HG03378 (cell line): Measurements from ENCODE around the gene FIGNL2.
"Not testable (repeated sequence)": the region's sequence is repeated elsewhere in the genome, so short reads cannot be mapped to it uniquely, and the experiment has no call there.

Source experiments
- ATAC-seq: cut with Tn5 transposase; IDR thresholded peaks from one replicate; pipeline ENCODE4 v1.9.1; 2021; ENCODE audit warnings: mild to moderate bottlenecking, moderate library complexity; ENCODE audit not compliant: unreplicated experiment

Gene FIGNL2, protein sequence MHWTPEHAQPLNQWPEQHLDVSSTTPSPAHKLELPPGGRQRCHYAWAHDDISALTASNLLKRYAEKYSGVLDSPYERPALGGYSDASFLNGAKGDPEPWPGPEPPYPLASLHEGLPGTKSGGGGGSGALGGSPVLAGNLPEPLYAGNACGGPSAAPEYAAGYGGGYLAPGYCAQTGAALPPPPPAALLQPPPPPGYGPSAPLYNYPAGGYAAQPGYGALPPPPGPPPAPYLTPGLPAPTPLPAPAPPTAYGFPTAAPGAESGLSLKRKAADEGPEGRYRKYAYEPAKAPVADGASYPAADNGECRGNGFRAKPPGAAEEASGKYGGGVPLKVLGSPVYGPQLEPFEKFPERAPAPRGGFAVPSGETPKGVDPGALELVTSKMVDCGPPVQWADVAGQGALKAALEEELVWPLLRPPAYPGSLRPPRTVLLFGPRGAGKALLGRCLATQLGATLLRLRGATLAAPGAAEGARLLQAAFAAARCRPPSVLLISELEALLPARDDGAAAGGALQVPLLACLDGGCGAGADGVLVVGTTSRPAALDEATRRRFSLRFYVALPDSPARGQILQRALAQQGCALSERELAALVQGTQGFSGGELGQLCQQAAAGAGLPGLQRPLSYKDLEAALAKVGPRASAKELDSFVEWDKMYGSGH

DNA sequence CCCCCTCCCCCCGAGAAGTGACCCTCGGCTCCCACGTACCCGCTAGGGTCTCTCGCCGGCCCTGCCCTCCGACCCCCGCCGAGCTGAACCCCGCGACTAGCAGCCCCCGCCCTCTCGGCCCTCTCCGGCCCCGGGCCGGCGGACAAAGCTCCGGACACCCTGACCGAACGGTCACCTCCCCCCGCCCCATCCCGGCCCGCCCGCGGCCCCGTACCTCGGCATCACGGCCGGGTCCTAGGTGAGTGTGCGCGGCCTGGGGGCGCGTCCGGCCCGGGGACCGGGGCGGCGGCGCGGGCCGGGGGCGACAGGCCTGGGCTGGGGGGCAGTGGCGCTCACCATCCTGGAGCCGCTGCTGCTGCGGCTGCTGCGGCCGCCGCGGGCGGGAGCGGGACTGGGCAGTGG, at the start of gene FIGNL2:
Gene FIGNL2 (minus strand): TSS at position 393 of the 402 bp plus-strand sequence. CDS start 26,305 bp downstream, outside the sequence.
- no peak for ATAC-seq

DNA sequence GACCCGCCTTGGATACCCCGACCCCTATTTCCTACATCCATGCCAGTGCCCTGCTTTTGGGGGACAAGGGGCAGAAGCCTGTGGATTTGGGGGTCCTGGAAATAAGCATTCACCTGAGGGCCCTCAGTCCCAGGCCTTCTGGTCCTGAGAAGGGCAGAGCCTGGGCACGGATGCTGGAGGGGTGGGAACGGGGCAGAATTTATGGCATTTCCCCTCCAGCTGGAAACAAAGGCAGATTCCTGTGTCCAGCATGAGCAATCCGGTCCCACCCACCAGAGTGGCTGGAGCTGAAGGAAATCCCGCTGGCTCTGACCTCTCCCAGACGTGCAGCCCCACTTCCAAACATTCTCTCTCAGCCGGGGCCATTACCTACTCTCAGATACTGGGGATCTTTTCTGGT, 48.7 kb upstream of the FIGNL2 start:
- ATAC-seq = no peak

DNA sequence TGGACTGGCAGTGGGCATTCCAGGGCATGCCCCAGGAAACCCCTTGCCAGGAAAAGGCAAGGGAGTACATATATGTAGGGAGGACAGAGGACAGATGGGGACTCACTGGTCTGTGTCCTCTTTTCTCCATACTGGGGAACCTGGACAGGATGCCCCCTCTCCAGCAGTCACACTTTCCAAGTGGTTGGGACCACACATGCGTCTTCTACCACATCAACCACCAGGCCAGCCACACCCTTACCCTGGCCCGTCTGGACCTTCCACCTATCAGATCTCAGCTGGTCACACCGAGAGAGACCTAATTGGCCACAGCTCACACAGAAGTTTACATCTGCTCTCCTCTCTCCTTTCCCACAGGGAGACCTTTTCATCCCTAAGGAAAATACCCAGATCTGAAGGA, 47.7 kb upstream of the FIGNL2 start:
- no peak for ATAC-seq

DNA sequence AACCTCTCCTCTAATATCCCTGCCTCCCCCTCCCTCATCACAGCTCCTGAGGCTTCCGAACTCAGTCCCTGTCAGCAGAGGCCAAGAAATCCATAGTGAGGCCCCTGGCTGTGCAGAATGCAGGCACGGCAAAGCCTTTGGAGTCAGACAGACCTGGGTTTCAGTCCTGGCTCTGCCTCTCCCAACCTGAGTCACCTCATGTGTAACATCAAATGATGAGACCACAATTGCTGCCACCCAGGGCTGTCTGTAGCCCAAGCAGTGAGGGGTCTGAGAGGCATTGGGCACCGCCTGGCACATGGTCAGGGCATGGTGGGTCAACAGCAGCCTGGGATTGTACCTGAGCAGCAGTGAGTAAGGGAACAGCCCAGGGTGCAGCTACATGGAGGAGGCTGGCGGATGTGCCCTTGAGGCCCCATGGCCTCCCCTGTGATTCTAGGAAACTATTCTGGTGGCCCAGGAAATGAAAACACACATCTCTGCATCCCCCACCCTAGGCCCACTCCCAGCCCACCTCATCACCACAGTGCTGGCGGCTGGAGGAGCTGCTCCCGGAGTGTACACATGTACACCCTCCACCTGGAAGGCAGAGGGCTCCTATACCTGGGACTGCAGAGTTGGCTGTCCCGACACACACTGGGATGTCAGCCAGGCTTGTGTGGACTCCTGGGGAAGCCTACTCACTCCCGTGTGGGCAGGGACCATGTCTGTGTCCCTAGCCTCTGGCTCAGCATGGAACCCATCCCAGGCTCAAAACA, 47.0 kb upstream of the FIGNL2 start:
- ATAC-seq = no peak

DNA sequence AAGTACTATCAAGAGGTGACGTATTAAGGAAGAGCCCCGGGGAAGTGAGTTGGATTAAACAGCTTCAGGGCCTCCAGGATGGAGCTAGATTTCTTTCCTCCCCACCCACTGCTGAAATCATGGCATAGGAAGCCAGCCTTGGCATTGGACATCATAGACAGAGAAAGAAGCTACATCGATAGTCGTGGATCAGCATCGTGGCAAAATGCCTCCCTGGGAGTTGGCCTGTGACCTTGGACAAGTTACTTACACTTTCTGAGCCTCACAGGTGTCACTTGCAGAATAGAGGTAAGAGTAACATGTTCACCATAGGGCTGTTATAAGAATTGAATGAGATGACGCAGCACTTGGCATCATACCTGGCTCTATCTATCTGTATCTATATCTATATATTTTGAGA, 45.3 kb upstream of the FIGNL2 start:
- ATAC-seq = no peak

DNA sequence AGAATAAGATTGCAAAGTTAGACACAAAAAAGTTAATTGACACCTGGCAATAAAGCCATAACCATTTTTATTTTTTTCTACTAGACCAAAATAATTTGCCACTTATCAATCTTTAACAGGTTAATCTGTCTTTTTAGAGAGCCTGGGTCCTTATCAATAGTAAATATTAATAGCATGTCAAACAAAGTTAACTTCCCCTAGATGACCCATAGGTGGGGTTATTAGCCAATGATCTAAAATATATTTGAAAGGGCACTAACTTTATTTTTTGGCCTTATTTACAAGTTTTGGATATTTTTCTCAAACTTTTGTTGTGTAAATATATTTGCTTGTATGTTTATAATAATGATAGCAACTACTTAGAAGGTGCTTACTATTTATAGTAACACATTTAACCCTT, 43.3 kb upstream of the FIGNL2 start:
- no peak for ATAC-seq

DNA sequence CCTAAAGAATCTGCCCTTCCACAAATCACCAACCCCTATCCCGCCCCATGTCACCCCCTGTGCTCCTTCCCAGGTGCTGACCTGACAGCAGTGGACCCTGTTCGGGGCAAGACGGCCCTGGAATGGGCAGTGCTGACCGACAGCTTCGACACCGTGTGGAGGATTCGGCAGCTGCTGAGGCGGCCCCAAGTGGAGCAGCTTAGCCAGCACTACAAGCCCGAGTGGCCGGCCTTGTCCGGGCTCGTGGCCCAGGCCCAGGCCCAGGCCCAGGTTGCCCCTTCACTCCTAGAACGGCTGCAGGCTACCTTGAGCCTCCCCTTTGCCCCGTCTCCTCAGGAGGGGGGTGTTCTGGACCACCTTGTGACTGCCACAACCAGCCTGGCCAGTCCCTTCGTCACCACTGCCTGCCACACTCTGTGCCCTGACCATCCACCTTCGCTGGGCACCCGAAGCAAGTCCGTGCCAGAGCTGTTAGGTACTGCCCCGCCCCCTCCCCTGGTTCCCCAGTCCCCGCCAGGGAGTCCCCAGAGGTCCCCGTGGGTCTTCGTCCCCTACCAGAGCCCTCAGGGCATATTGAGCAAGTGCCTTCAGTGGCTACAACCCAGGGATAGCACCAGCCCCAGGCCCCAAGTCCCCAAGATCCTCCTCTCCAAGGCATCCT, 42.1 kb upstream of the FIGNL2 start:
- no peak for ATAC-seq

DNA sequence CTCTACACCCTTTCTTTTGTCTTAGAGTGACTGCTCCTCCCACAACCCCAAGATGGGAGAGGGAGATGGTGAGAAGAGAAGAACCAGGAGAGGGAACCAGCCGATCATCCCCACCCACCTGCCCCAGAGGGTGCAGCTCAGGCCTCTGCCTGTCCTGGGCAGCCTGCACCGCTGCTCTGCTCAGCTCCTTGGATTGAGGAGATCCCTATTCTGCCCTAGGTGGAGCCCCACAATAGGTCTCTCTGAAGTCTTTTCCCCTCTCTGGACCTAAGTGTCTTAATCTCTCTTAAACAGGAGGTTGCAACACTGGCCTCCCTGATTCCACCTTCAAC, 41.6 kb upstream of the FIGNL2 start:
- ATAC-seq = no peak

DNA sequence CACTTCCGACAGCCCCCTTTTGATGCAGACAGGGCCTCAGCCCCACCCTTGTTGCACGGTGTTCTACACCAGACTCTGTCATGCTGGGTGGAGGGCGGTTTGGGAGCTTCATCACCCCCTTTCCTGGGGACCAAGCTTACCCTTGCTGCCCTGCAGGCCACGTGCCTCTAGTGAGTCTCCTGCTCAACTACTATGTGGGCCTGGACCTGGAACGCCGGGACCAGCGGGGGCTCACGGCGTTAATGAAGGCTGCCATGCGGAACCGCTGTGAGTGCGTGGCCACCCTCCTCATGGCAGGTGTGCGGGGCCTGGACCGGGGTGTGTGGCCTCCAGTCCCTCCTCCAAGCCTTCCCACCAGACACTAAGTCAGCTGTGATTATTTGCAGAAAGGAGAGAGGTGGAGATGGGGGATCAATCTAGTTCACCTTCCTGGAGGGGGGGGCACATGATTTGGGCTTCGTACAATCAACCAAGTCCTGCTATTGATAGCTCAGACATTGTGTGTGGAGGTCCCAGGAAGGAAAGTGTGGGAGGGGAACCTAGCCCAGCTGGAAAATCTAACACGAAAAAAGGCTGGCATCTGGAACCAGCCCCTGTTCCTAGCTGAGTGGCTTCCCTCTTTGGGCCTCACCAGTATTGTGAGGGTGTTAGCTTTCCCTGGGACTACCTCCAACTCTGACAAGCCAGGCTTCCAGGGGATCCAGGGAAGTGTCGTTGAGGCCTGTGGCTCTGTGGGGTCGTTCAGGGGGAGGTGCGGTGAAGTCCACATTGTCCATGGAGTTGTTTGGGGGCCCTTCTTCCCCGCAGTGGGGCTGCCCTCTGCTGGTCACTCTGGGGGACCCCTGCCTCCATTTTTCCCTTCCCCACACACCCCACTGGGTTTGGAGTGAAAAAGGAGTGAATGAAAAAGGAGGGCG, 41.0 kb upstream of the FIGNL2 start:
- no peak for ATAC-seq

DNA sequence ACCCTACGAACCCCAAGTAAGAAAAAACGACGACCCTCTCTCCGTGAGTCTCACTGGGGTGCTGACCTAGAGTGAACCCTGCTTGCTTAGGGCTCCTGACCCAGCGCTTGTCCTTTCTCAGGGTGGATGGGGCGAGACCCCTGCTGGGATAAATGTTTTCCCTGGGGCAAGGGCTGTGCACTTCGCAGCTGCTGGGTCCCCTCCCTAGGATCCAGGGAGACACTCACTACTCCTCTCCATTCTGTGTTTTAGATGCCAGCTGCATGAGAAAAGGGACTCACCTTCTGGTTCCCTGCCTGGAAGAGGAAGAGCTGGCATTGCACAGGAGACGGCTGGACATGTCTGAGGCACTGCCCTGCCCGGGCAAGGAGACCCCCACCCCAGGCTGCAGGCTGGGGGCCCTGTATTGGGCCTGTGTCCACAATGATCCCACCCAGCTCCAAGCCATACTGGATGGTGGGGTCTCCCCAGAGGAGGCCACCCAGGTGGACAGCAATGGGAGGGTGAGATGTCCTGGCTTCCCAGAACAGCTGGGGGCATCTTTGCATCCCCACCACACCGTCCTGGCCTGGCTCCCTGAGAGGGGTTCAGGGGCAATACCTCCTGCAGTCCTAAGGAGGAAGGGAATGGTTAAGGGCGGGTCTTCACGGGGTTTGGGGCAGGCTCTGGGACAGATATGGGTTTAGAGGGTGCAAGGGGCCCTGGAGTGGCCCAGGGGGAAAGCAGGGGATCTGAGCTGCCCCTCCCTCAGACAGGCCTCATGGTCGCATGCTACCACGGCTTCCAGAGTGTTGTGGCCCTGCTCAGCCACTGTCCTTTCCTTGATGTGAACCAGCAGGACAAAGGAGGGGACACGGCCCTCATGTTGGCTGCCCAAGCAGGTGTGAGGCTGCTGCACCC, 40.0 kb upstream of the FIGNL2 start:
- ATAC-seq = no peak

DNA sequence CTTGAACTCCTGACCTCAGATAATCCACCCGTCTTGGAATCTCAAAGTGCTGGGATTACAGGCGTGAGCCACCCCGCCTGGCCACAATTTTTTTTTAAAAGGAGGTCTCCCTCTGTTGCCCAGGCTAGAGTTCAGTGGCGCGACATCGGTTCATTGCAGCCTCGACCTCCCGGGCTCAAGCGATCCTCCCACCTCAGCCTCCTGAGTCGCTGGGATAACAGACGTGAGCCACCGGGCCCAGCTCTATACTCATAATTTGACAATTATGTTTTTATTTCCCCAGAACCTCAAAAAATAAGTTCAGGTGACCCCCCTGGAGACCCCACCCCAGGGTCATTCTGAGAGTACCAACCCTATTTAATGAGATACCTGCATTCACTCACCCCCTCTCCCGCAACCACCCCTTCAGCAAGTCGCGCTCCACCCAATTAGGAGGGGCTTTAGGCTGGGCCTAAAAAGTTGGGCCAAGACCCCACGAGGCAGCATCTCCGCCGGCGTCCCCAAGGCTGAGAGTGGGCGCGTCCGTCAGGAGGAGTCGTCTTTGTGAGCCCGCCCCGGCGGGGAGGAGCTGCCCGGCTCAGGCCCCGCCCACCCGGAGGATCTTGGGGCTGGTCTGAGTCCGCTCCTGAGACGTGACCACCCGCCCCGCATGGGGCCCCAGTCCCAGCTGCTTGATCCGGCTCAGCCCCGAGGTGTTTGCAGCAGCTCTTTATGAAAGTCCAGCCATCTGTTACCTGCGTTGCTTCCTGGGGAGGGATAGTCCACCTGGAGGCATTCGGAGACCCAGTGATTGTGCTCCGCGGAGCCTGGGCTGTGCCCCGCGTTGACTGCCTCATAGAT, 39.2 kb upstream of the FIGNL2 start, which contains the start of gene ANKRD33:
Gene ANKRD33 (plus strand): TSS at position 628 of the 840 bp plus-strand sequence. CDS start 84 bp downstream, at position 712.
- no peak for ATAC-seq

DNA sequence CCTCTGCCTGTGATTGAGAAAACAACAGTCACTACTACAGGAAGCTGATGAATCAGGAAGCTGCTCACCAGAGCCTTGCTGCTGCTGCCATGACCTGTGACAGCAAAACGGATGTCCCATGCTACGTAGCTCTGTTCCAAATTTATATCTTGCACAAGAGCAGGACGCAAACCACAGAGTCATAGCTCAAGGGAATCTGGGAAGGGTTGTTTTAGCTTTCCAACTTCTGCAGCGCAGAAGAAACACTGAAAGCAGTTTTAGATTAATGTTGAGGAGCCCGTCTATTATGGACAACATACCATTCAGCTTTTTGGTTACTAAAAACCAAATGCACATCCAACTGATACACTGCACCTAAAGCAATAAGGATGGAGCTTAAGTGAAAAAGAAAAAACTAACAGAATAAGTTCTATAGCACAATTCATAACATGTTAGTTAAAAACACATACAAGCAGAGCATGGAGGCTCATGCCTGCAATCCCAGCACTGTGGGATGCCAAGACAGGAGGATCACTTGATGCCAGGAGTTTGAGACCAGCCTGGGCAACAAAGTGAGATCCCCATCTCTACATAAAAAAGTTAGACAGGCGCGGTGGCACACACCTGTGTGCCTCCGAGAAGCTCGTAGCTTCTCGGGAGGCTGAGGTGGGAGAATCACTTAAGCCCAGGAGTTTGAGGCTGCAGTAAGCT, 37.6 kb upstream of the FIGNL2 start:
- ATAC-seq = no peak

DNA sequence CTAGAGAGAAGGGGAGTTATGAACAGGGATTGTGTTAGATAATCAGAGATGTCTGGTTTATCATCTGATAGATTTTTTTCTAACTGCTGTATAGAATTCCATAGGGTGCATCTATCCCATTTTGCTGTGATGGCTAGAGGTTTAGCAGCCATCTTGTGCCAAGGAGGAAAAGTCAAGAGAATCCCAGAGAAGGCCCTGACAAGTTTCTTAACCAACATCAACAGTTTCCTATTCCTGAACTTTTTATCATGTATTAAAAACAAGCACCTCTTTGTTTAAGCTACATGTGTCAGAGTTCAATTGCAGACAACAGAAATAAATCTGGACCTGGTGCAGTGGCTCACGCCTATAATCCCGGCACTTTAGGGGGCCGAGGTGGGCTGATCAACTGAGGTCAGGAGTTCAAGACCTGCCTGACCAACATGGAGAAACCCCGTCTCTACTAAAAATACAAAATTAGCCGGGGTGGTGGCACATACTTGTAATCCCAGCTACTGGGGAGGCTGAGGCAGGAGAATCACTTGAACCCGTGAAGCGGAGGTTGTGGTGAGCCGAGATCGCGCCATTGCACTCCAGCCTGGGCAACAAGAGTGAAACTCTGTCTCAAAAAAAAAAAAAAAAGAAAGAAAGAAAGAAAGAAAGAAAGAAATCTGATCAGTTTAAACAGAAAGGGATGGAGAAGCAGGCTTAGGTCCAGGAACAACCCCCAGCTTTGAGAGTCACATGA, 36.9 kb upstream of the FIGNL2 start:
- not testable (repeated sequence) for ATAC-seq

DNA sequence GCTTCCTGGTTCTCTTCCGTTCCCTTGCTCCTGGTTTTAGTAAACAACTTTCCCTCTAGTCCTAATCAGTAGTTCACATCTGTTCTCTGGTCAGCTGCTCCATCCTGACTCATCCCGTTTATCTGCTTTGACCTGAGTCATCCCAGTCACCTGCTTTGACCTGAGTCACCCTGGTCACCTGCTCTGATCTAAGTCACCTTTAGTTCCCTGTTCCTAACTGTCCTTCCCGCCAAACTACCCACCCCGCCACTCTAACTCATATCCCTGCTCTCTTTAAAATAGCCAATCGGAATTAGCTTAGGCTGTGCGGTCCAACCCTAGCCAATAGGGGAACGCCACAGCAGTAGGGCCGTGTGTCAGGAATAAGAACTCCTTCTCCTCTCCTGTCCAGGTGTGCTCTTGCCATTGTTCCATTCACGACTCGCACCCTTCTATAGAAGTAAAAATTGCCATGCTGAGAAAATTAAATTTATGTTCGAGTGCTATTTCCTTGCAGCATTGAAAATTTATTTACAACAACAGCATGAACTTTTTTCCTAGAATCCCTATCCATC, 36.2 kb upstream of the FIGNL2 start:
- ATAC-seq = no peak

DNA sequence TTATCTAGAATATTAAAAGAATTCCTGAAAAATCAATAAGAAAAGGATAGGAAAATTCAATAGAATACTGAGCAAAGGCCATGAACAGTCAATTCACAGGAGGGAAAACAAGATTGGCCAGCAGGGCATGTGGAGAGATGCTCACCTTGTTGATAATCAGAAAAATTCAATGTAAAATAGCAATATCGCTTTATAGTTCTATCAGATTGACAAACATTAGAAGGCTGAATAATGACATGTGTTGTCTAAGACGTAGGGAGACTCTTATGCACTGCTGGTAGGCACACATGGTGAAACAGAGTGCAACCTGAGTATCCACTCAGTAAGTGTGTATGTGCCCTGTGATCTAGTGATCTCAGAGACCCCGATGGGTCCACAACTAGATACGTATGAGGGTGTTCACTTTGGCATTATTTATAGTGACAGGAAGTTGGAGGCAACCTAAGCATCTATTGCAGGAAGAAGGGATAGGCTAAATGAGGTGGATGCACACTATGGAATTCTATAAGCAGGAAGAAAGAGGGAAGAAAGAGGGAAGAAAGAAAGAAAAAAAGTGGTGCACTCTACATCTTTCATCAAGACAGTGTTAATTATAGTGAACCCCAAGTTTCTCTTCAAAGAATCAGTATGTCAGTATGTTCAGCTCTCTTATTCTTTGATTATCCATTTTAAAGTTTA, 35.6 kb upstream of the FIGNL2 start:
- ATAC-seq = no peak

DNA sequence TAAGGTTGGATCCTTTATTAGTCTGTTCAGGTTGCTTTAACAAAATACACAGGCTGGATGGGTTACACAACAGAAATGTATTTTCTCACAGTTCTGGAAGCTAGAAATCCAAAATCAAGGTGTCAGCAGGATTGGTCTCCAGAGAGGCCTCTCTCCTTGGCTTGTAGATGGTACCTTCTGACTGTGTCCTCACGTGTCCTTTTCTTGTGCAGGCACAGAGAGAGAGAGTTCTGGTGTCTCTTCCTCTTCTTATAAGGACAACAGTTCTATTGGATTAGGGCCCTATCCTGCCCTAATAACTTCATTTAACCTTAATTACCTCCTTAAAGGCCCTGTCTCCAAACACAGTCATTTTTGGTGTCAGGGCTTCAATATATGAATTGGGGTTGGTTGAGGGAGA, 34.8 kb upstream of the FIGNL2 start:
- no peak for ATAC-seq
